H1 (cell line): ENCODE measurements around the gene RBM10. TPM values are rescaled to one million over a fixed set of nuclear protein-coding genes. Genes with fewer than 3 reads are reported as not detected.

Experiments
- CTCF ChIA-PET: fragments of 300-600 bp; sonication (Branson Sonifier 250); formaldehyde crosslinking; loops from one replicate; lab custom pipeline; 2021; ENCODE audit not compliant: partially characterized antibody; lab: Charles Lee
- POLR2A ChIA-PET: fragments of 300-600 bp; sonication (Branson Sonifier 250); formaldehyde crosslinking; loops from one replicate; lab custom pipeline; 2021; ENCODE audit warnings: inconsistent platforms; ENCODE audit not compliant: partially characterized antibody; lab: Charles Lee
- DNase-seq, 2 experiments: peaks; one replicate each; pipeline versions ENCODE4 v3.0.0 to v3.0.0-alpha.2; 2010 to 2022; ENCODE audit warnings: low spot score in 2 of 2, low read depth in 1 of 2, mixed read lengths in 1 of 2
- FAIRE-seq: peaks from 2 replicates; lab custom pipeline; 2011; peaks lifted over from hg19 to GRCh38; lab: Jason Lieb, UNC
- H2AFZ ChIP-seq: 2 replicates; pipeline ENCODE4 v1.8.1; 2012; ENCODE audit warnings: low read length, inconsistent platforms
- H2AK5ac ChIP-seq: 2 replicates; pipeline ENCODE4 v1.6.1; 2013; ENCODE audit warnings: low read depth, low read length
- H2BK120ac ChIP-seq: replicated peaks from 2 replicates; pipeline ENCODE3; 2013; ENCODE audit warnings: low read depth, low read length, inconsistent platforms
- H2BK12ac ChIP-seq: 2 replicates; pipeline ENCODE4 v1.6.1; 2013; ENCODE audit warnings: low read depth, low read length
- H2BK15ac ChIP-seq: 2 replicates; pipeline ENCODE4 v1.6.1; 2013; ENCODE audit warnings: low read length
- H2BK20ac ChIP-seq: 2 replicates; pipeline ENCODE4 v1.6.1; 2013; ENCODE audit warnings: low read length
- H2BK5ac ChIP-seq: 2 replicates; pipeline ENCODE4 v1.6.1; 2013; ENCODE audit warnings: low read depth, low read length
- H3K14ac ChIP-seq: 2 replicates; pipeline ENCODE4 v1.6.1; 2013; ENCODE audit warnings: inconsistent platforms; ENCODE audit not compliant: insufficient read length
- H3K18ac ChIP-seq: 2 replicates; pipeline ENCODE4 v1.6.1; 2013; ENCODE audit warnings: low read length; ENCODE audit errors: extremely low read depth
- H3K23ac ChIP-seq: 2 replicates; pipeline ENCODE4 v1.6.1; 2013; ENCODE audit warnings: inconsistent platforms; ENCODE audit not compliant: insufficient read length
- H3K23me2 ChIP-seq: 2 replicates; pipeline ENCODE4 v1.6.1; 2013; ENCODE audit warnings: low read depth, low read length
- H3K27ac ChIP-seq: 2 replicates; pipeline ENCODE4 v1.6.1; 2011; ENCODE audit warnings: low read depth, low read length, inconsistent platforms
- H3K27me3 ChIP-seq, 4 experiments: replicated peaks in 1 of 4; 1 replicate in 1 of 4; 2 replicates in 3 of 4; pipeline versions ENCODE4 v1.6.1 to v1.8.1; 2011 to 2013; ENCODE audit warnings: low read length in 3 of 4, mild to moderate bottlenecking in 3 of 4, inconsistent platforms in 2 of 4, mixed read lengths in 2 of 4, moderate library complexity in 1 of 4; ENCODE audit not compliant: control insufficient read depth in 3 of 4, insufficient read depth in 3 of 4; ENCODE audit errors: extremely low read depth in 1 of 4
- H3K36me3 ChIP-seq, 4 experiments: 2 replicates each; pipeline versions ENCODE4 v1.6.1 to v1.8.1; 2011 to 2013; ENCODE audit warnings: mild to moderate bottlenecking in 4 of 4, low read length in 3 of 4, moderate library complexity in 2 of 4, control low read depth in 1 of 4, inconsistent platforms in 1 of 4; ENCODE audit not compliant: insufficient read depth in 4 of 4, control insufficient read depth in 2 of 4
- H3K4ac ChIP-seq: replicated peaks from 2 replicates; pipeline ENCODE3; 2013; ENCODE audit warnings: low read length, low read depth, mixed read lengths, inconsistent platforms; ENCODE audit not compliant: insufficient read length
- H3K4me1 ChIP-seq, 4 experiments: replicated peaks in 1 of 4; 1 replicate in 1 of 4; 2 replicates in 3 of 4; pipeline versions ENCODE4 v1.6.1 to v1.8.1; 2011 to 2013; ENCODE audit warnings: low read length in 3 of 4, inconsistent platforms in 2 of 4, mixed read lengths in 1 of 4; ENCODE audit not compliant: insufficient read depth in 4 of 4, control insufficient read depth in 3 of 4
- H3K4me2 ChIP-seq, 2 experiments: 2 replicates each; pipeline versions ENCODE4 v1.6.1 to v1.8.1; 2011 to 2013; ENCODE audit warnings: low read depth in 2 of 2, low read length in 2 of 2, control low read depth in 1 of 2, inconsistent platforms in 1 of 2, mild to moderate bottlenecking in 1 of 2; ENCODE audit not compliant: insufficient read depth in 1 of 2
- H3K4me3 ChIP-seq, 4 experiments: fragments of 200-600, 300-600 bp in 1 of 4; sonication (generic), shearing (Covaris generic), sonication (Bioruptor Twin) in 1 of 4; 2 replicates each; pipeline versions ENCODE4 v1.5.1 to v1.8.1; 2011 to 2016; ENCODE audit warnings: low read length in 4 of 4, low read depth in 3 of 4, control low read depth in 2 of 4, inconsistent platforms in 2 of 4, mild to moderate bottlenecking in 2 of 4, mixed read lengths in 1 of 4, moderate library complexity in 1 of 4; ENCODE audit not compliant: insufficient read depth in 2 of 4; ENCODE audit errors: extremely low read depth in 1 of 4
- H3K56ac ChIP-seq: replicated peaks from 2 replicates; pipeline ENCODE3; 2013; ENCODE audit warnings: low read depth, mild to moderate bottlenecking, mixed read lengths, low read length, inconsistent platforms; ENCODE audit not compliant: insufficient read length
- H3K79me1 ChIP-seq: 2 replicates; pipeline ENCODE4 v1.6.1; 2013; ENCODE audit warnings: low read depth, low read length, control low read depth
- H3K79me2 ChIP-seq, 2 experiments: 2 replicates each; pipeline versions ENCODE4 v1.6.1 to v1.8.1; 2012 to 2013; ENCODE audit warnings: low read length in 2 of 2, mild to moderate bottlenecking in 2 of 2, inconsistent platforms in 1 of 2; ENCODE audit not compliant: insufficient read depth in 2 of 2, control insufficient read depth in 1 of 2
- H3K9ac ChIP-seq, 4 experiments: replicated peaks in 1 of 4; 1 replicate in 1 of 4; 2 replicates in 3 of 4; pipeline versions ENCODE4 v1.6.1 to v1.8.1; 2011 to 2013; ENCODE audit warnings: low read depth in 3 of 4, low read length in 3 of 4, control low read depth in 2 of 4, mild to moderate bottlenecking in 2 of 4, moderate library complexity in 2 of 4, inconsistent platforms in 1 of 4; ENCODE audit errors: extremely low read depth in 1 of 4
- H3K9me3 ChIP-seq, 2 experiments: 2 replicates each; pipeline versions ENCODE4 v1.6.1 to v1.8.1; 2012 to 2013; ENCODE audit warnings: mild to moderate bottlenecking in 2 of 2, moderate library complexity in 2 of 2, control low read depth in 1 of 2, inconsistent platforms in 1 of 2, low read depth in 1 of 2, low read length in 1 of 2, mixed read lengths in 1 of 2; ENCODE audit not compliant: insufficient read depth in 2 of 2
- H4K20me1 ChIP-seq, 2 experiments: replicated peaks in 1 of 2; 2 replicates each; pipeline versions ENCODE3 to v1.8.1; 2011 to 2013; ENCODE audit warnings: inconsistent platforms in 2 of 2, low read length in 2 of 2, mild to moderate bottlenecking in 1 of 2; ENCODE audit not compliant: insufficient read depth in 2 of 2, control insufficient read depth in 1 of 2
- H4K5ac ChIP-seq: 2 replicates; pipeline ENCODE4 v1.6.1; 2013; ENCODE audit warnings: low read length, low read depth, mixed read lengths, inconsistent platforms; ENCODE audit not compliant: insufficient read length
- H4K8ac ChIP-seq: 2 replicates; pipeline ENCODE4 v1.8.0; 2013; ENCODE audit warnings: mild to moderate bottlenecking, moderate library complexity, low read length, inconsistent platforms; ENCODE audit not compliant: insufficient read depth; ENCODE audit errors: extremely low read depth
- H4K91ac ChIP-seq: replicated peaks from 2 replicates; pipeline ENCODE3; 2013; ENCODE audit warnings: low read length, mixed read lengths, inconsistent platforms; ENCODE audit not compliant: insufficient read length
- CBX8 ChIP-seq: fragments of 300-800, 300-1000 bp; sonication (generic); IDR thresholded peaks from 2 replicates; pipeline ENCODE4 v1.7.1; 2016; ENCODE audit warnings: low read depth, low read length, borderline replicate concordance
- CHD1 ChIP-seq: IDR thresholded peaks from 2 replicates; pipeline ENCODE4 v1.6.1; 2012; ENCODE audit warnings: low read depth, low read length, improper control_type of control experiment
- EP300 ChIP-seq, 2 experiments: IDR thresholded peaks; 1 replicate in 1 of 2; 2 replicates in 1 of 2; pipeline ENCODE4 v1.6.1; 2011 to 2012; ENCODE audit warnings: low read depth in 2 of 2, low read length in 2 of 2, mild to moderate bottlenecking in 2 of 2, borderline replicate concordance in 1 of 2, inconsistent platforms in 1 of 2, moderate library complexity in 1 of 2
- GABPA ChIP-seq: IDR thresholded peaks from 2 replicates; pipeline ENCODE4 v1.6.1; 2011; ENCODE audit warnings: mild to moderate bottlenecking, low read length, moderate library complexity, borderline replicate concordance; ENCODE audit not compliant: insufficient read depth
- MAFK ChIP-seq: IDR thresholded peaks from 2 replicates; pipeline ENCODE4 v1.6.1; 2012; ENCODE audit warnings: low read depth, mild to moderate bottlenecking, improper control_type of control experiment, low read length
- SIX5 ChIP-seq: IDR thresholded peaks from 2 replicates; pipeline ENCODE4 v1.6.1; 2011; ENCODE audit warnings: mild to moderate bottlenecking, low read depth, low read length
- YY1 ChIP-seq: IDR thresholded peaks from 2 replicates; pipeline ENCODE4 v1.6.1; 2011; ENCODE audit warnings: low read depth, mild to moderate bottlenecking, low read length
- WGBS, 2 experiments: shearing (Covaris generic) in 1 of 2; methylation state at CpG; one replicate each; pipeline versions ENCODE4 v1.1.6 to v1.1.7; 2013 to 2015; ENCODE audit warnings: low lambda C conversion rate in 2 of 2, mixed read lengths in 2 of 2, inconsistent platforms in 1 of 2, low coverage in 1 of 2, missing lambda C conversion rate in 1 of 2; ENCODE audit not compliant: insufficient replicate concordance in 2 of 2, insufficient coverage in 1 of 2, insufficient read length in 1 of 2; ENCODE audit errors: extremely low coverage in 1 of 2, missing lambda C conversion rate in 1 of 2; 5-methylcytosine and 5-hydroxymethylcytosine counted together
- polyA plus RNA-seq, 7 experiments: library from polyadenylated mRNA; depleted of rRNA in 3 of 7; stranded (reverse) in 5 of 7; unstranded in 2 of 7; fragments of >200 nt in 5 of 7; fragments of 200-250 nt in 2 of 7; gene quantifications; 1 replicate in 5 of 7; 2 replicates in 1 of 7; 4 replicates in 1 of 7; pipeline versions ENCODE4 v1.2.1 to v1.2.3, GENCODE V29; 2011 to 2013; ENCODE audit warnings: missing spikeins in 2 of 7, mixed read lengths in 2 of 7
- total RNA-seq: library from RNA; stranded (reverse); fragmentation: NEBNext Ultra II Directional; extraction: Animal tissue kit (Norgen Biotek cat#: 25700); gene quantifications from 2 replicates; pipeline ENCODE4 v1.2.1, GENCODE V29; 2021
- TF ChIP-seq, protein P1 (sequence below): IDR thresholded peaks from 2 replicates; pipeline ENCODE4 v1.6.1; 2012; ENCODE audit warnings: low read length, inconsistent platforms

Gene RBM10
- total and polyA plus RNA-seq, 2 of the 8 experiments (the other 6 are each of a cell fraction or from before 2014, with no cell fraction given), result 35.7 to 64.0 TPM

DNA sequence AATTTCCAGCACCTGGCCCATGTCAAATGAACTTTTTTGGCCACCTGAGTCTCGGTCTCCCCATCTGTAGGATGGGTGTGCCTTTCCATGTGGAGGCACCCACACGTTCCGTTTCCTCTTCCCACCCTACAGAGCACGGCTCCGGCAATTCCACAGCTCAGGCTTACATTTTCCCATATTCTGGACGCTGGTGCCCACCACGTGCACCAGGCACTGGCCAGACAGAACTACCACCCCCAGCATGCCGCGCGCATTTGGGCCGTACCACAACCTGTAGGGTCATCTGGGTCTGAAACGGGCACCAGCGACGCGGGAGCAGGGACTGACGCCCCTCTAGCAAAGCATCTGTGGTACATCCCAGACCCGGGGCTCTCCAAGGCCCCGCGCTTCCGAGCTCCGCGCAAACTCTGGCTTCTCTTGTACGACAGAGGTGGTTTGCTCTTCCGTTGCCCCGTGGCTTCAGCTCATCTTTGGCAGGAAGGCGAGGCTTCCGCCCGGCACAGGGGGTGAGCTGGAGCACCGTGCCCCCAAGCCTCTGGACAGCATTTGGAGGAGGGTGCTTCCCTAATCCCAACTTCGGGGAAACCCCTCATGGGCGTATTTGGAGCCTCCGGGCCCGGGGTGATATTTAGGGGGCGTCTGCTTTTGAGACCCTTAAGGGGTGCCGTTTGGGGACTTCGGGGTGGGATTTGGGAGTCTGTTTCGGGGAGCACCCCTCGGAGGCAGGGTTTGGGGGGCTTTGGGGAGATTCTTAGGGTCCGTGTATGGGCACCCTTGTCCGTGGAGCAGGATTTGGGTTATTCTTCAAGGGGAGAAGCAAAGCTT is 45.6 kb downstream of the RBM10 start:
- peak overlapping the region; percentile 27 for H4K91ac ChIP-seq
- ChIA-PET POLR2A (interaction anchor here (0.6 to 2.0 kb wide), 9 partner anchors 25 to 192 kb away, joined by 3 to 13 read pairs (median 4); partner anchors contain the start of genes CDK16, NDUFB11, RBM10 and USP11), CTCF (interaction anchor here (0.5 to 0.9 kb wide), 2 partner anchors 55 to 333 kb away, joined by 3 read pairs; no protein-coding TSS in a partner anchor)
- peaks cover 2 to 9% of the 10 kb centered on the region in 2 experiments for H4K20me1 ChIP-seq
- 6% methylated on average over 21 of the region's 40 CpGs; no CpG with 5 or more reads in 1 of the 2 experiments for WGBS, 2 experiments
- H3K27me3 ChIP-seq, result no peaks in the 10 kb centered on the region
- H2BK5ac ChIP-seq, result no peak overlapping the region; the same call in 1 of the 2 replicates
- H3K36me3 ChIP-seq, result peaks cover 0 to 12% (median 5%) of the 10 kb centered on the region in 4 experiments; a peak in 5 of 8 replicates
- H2BK12ac ChIP-seq, result no peak overlapping the region
- no peak overlapping the region; the same call in 1 of the 2 replicates for H2AFZ ChIP-seq
- H4K5ac ChIP-seq, result no peak overlapping the region
- H3K79me1 ChIP-seq, result no peaks in the 10 kb centered on the region
- H2BK120ac ChIP-seq, result no peak overlapping the region
- peak overlapping the region; percentile 83 to 93 for H3K4me2 ChIP-seq
- peak; percentile 57 to 77 for DNase-seq
- H3K4ac ChIP-seq, result no peak overlapping the region
- H2AK5ac ChIP-seq, result no peak overlapping the region
- peak overlapping the region; percentile 40 to 86 (median 54) for H3K4me3 ChIP-seq
- H3K23me2 ChIP-seq, result peaks cover 2% of the 10 kb centered on the region; the same call in 1 of the 2 replicates
- H3K4me1 ChIP-seq, result peaks cover 0 to 11% (median 5%) of the 10 kb centered on the region in 4 experiments; a peak in 6 of 7 replicates
- peak overlapping the region in 1 of 4 experiments; percentile 47; a peak in 2 of 7 replicates for H3K9ac ChIP-seq
- no peak overlapping the region; the same call in 1 of the 2 replicates for H3K18ac ChIP-seq
- FAIRE-seq, result peak; percentile 74
- H2BK20ac ChIP-seq, result no peak overlapping the region
- no peak overlapping the region for H3K56ac ChIP-seq
- H3K9me3 ChIP-seq, result no peaks in the 10 kb centered on the region
- H3K27ac ChIP-seq, result no peak overlapping the region
- H3K23ac ChIP-seq, result no peak overlapping the region
- peaks cover 8 to 17% of the 10 kb centered on the region in 2 experiments; a peak in 3 of 4 replicates for H3K79me2 ChIP-seq
- H3K14ac ChIP-seq, result no peak overlapping the region
- H4K8ac ChIP-seq, result no peak overlapping the region
- no peak overlapping the region for H2BK15ac ChIP-seq
- TF ChIP-seq EP300 (IDR thresholded peaks at IDR 0.05; ENCODE audit: borderline replicate concordance in 1 of 2, low read depth in 2 of 2, low read length in 2 of 2) (peak in 1 of 2 experiments; percentile 99; a peak in 2 of 3 replicates), YY1 (0 out of 2 replicates have a peak, but pooled peaks have one; percentile 42), SIX5 (peak; percentile 94), CBX8 (no peak), GABPA (no peak), MAFK (no peak), CHD1 (peak; percentile 95)
- TF ChIP-seq, protein P1, sequence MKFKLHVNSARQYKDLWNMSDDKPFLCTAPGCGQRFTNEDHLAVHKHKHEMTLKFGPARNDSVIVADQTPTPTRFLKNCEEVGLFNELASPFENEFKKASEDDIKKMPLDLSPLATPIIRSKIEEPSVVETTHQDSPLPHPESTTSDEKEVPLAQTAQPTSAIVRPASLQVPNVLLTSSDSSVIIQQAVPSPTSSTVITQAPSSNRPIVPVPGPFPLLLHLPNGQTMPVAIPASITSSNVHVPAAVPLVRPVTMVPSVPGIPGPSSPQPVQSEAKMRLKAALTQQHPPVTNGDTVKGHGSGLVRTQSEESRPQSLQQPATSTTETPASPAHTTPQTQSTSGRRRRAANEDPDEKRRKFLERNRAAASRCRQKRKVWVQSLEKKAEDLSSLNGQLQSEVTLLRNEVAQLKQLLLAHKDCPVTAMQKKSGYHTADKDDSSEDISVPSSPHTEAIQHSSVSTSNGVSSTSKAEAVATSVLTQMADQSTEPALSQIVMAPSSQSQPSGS, result no peak
